Suppressor macrophage (primary cell): Measurements from ENCODE around the gene APPBP2.
"Not testable (repeated sequence)": the region's sequence is repeated elsewhere in the genome, so short reads cannot be mapped to it uniquely, and the experiment has no call there.

Experiments used
- DNase-seq, 4 experiments: peaks; one replicate each; pipeline ENCODE4 v3.0.0-alpha.2; 2020 to 2022

Gene APPBP2

GRCh38 chr17:60534010-60534555, 8.0 kb upstream of the APPBP2 start:
- DNase-seq = no peak

GRCh38 chr17:60529806-60530205, 3.8 kb upstream of the APPBP2 start:
- DNase-seq = no peak

GRCh38 chr17:60528828-60529227, 2.8 kb upstream of the APPBP2 start:
- no peak for DNase-seq

GRCh38 chr17:60527701-60528100, 1.7 kb upstream of the APPBP2 start:
- DNase-seq = no peak

- peak in 2 of 4 experiments; percentile 9 to 15 for DNase-seq
These were observed 684 bp upstream of the APPBP2 start for GRCh38 chr17:60526726-60527125.

GRCh38 chr17:60525328-60525684, 736 bp downstream of the APPBP2 start:
- no peak for DNase-seq

- peak; percentile 2 to 29 (median 14) for DNase-seq
These were observed 1.3 kb downstream of the APPBP2 start for GRCh38 chr17:60524463-60525327.

- DNase-seq = no peak
These were observed 2.2 kb downstream of the APPBP2 start for GRCh38 chr17:60523822-60524221.

GRCh38 chr17:60522889-60523626, 3.0 kb downstream of the APPBP2 start:
- DNase-seq = no peak

- DNase-seq = no peak
These were observed 6.2 kb downstream of the APPBP2 start for GRCh38 chr17:60519795-60520194.

GRCh38 chr17:60515683-60516082, 10.4 kb downstream of the APPBP2 start:
- DNase-seq = not testable (repeated sequence)

GRCh38 chr17:60515199-60515598, 10.8 kb downstream of the APPBP2 start:
- DNase-seq = not testable (repeated sequence)

- no peak for DNase-seq
These were observed 11.5 kb downstream of the APPBP2 start for GRCh38 chr17:60514500-60514899.

- no peak for DNase-seq
These were observed 12.0 kb downstream of the APPBP2 start for GRCh38 chr17:60514053-60514452.

GRCh38 chr17:60513014-60513413, 13.0 kb downstream of the APPBP2 start:
- no peak for DNase-seq

- DNase-seq = no peak
These were observed 15.3 kb downstream of the APPBP2 start for GRCh38 chr17:60510723-60511122.

- DNase-seq = no peak
These were observed 16.0 kb downstream of the APPBP2 start for GRCh38 chr17:60510031-60510430.

- no peak for DNase-seq
These were observed 17.6 kb downstream of the APPBP2 start for GRCh38 chr17:60508384-60508980.

GRCh38 chr17:60506312-60506711, 19.7 kb downstream of the APPBP2 start:
- DNase-seq = peak; percentile 10 to 77 (median 44)

- no peak for DNase-seq
These were observed 23.9 kb downstream of the APPBP2 start for GRCh38 chr17:60502145-60502544.

GRCh38 chr17:60501589-60501988, 24.5 kb downstream of the APPBP2 start:
- DNase-seq = no peak

- no peak for DNase-seq
These were observed 30.0 kb downstream of the APPBP2 start for GRCh38 chr17:60496041-60496440.

GRCh38 chr17:60495260-60495659, 30.8 kb downstream of the APPBP2 start:
- DNase-seq = no peak
